ENCODE measurements around the gene ALOX5AP. TPM values are rescaled to one million over a fixed set of nuclear protein-coding genes. Genes with fewer than 3 reads are reported as not detected.

ALOX5AP gene
- total RNA-seq, 1 experiment from 2014 or later: not detected

- Mint-ChIP-seq H3K27ac (no peak overlapping the region), H3K36me3 (no peaks in the 10 kb centered on the region), H3K4me3 (no peak overlapping the region), H3K27me3 (ENCODE audit: low read depth) (no peaks in the 10 kb centered on the region), H3K9me3 (no peaks in the 10 kb centered on the region), H3K4me1 (peaks cover 3% of the 10 kb centered on the region; the same call in 1 of the 2 replicates)
- TF ChIP-seq JAZF1 (CRISPR knock-in tag; IDR thresholded peaks at IDR 0.05) (no peak), TCF7 (CRISPR knock-in tag; IDR thresholded peaks at IDR 0.05; ENCODE audit: low read depth) (no peak)
- TF ChIP-seq, protein P1, sequence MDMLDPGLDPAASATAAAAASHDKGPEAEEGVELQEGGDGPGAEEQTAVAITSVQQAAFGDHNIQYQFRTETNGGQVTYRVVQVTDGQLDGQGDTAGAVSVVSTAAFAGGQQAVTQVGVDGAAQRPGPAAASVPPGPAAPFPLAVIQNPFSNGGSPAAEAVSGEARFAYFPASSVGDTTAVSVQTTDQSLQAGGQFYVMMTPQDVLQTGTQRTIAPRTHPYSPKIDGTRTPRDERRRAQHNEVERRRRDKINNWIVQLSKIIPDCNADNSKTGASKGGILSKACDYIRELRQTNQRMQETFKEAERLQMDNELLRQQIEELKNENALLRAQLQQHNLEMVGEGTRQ (CRISPR knock-in tag; IDR thresholded peaks at IDR 0.05): no peak
- POLR2A ChIA-PET: no interaction called here
- CTCF ChIA-PET: interaction anchor here (0.8 to 1.3 kb wide), 2 partner anchors 29 to 38 kb away, joined by 3 read pairs; no protein-coding TSS in a partner anchor
- ATAC-seq (no peak), DNase-seq (ENCODE audit: low spot score) (no peak)
Measured at GRCh38 chr13:30791354-30792001, 56.1 kb downstream of the ALOX5AP start.

DNA sequence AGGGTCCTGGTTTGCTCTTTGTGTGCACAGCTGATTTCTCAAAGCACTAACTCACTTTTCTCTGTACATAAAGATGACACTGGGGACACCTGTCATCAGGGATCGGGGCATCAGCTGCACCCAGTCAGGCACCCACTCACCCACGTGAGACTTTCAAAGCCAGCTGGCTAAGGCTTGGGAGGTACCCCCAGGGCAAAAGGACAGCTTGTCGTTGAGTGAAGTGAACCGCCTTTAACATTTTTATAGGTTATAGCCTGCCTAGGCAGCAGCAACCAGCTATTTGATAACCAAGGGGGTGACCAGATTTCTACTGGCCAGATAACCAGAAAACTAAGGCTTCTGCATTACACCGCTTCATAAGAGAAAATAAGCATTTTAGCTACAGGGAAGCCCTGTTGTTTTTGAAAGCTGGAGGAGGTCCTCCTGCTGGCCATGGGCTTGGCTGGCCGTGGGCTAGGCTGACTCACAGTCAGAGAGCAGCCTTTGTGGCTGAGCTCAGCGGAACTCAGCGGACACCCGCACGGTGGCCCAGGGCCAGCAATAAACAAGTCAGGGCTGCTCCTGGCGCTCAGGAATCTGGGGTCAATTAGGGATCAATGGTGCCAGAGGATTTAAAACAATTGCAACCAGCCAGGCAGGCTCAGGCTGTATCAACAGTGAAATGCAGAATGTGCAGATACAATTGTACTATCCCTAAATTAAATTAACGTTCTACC lies 57.1 kb downstream of the ALOX5AP start:
- Mint-ChIP-seq H3K9me3 (no peaks in the 10 kb centered on the region), H3K36me3 (no peaks in the 10 kb centered on the region), H3K4me3 (no peak overlapping the region), H3K27ac (no peak overlapping the region), H3K27me3 (ENCODE audit: low read depth) (no peaks in the 10 kb centered on the region), H3K4me1 (peaks cover 3% of the 10 kb centered on the region; the same call in 1 of the 2 replicates)
- no peak for TF ChIP-seq SP1 (CRISPR knock-in tag; conservative IDR thresholded peaks at IDR 0.05)
- TF ChIP-seq, protein P2, sequence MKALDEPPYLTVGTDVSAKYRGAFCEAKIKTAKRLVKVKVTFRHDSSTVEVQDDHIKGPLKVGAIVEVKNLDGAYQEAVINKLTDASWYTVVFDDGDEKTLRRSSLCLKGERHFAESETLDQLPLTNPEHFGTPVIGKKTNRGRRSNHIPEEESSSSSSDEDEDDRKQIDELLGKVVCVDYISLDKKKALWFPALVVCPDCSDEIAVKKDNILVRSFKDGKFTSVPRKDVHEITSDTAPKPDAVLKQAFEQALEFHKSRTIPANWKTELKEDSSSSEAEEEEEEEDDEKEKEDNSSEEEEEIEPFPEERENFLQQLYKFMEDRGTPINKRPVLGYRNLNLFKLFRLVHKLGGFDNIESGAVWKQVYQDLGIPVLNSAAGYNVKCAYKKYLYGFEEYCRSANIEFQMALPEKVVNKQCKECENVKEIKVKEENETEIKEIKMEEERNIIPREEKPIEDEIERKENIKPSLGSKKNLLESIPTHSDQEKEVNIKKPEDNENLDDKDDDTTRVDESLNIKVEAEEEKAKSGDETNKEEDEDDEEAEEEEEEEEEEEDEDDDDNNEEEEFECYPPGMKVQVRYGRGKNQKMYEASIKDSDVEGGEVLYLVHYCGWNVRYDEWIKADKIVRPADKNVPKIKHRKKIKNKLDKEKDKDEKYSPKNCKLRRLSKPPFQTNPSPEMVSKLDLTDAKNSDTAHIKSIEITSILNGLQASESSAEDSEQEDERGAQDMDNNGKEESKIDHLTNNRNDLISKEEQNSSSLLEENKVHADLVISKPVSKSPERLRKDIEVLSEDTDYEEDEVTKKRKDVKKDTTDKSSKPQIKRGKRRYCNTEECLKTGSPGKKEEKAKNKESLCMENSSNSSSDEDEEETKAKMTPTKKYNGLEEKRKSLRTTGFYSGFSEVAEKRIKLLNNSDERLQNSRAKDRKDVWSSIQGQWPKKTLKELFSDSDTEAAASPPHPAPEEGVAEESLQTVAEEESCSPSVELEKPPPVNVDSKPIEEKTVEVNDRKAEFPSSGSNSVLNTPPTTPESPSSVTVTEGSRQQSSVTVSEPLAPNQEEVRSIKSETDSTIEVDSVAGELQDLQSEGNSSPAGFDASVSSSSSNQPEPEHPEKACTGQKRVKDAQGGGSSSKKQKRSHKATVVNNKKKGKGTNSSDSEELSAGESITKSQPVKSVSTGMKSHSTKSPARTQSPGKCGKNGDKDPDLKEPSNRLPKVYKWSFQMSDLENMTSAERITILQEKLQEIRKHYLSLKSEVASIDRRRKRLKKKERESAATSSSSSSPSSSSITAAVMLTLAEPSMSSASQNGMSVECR (CRISPR knock-in tag; IDR thresholded peaks at IDR 0.05; ENCODE audit: borderline replicate concordance): no peak
- no peak for TF ChIP-seq JUN (CRISPR knock-in tag; IDR thresholded peaks at IDR 0.05)
- TF ChIP-seq ATF1 (CRISPR knock-in tag; IDR thresholded peaks at IDR 0.05): no peak
- no peak for TF ChIP-seq ZMAT4 (CRISPR knock-in tag; IDR thresholded peaks at IDR 0.05)
- no peak for TF ChIP-seq ZNF121 (CRISPR knock-in tag; IDR thresholded peaks at IDR 0.05)
- TF ChIP-seq GRHL2 (CRISPR knock-in tag; IDR thresholded peaks at IDR 0.05; ENCODE audit: insufficient replicate concordance, severe bottlenecking): no peak
- no peak for TF ChIP-seq OVOL2 (CRISPR knock-in tag; IDR thresholded peaks at IDR 0.05; ENCODE audit: borderline replicate concordance)
- no peak for TF ChIP-seq ZNF317 (CRISPR knock-in tag; IDR thresholded peaks at IDR 0.05; ENCODE audit: borderline replicate concordance, low read depth)
- TF ChIP-seq NR3C1 (CRISPR knock-in tag; conservative IDR thresholded peaks at IDR 0.05; ENCODE audit: low read depth): no peak
- TF ChIP-seq, protein P3, sequence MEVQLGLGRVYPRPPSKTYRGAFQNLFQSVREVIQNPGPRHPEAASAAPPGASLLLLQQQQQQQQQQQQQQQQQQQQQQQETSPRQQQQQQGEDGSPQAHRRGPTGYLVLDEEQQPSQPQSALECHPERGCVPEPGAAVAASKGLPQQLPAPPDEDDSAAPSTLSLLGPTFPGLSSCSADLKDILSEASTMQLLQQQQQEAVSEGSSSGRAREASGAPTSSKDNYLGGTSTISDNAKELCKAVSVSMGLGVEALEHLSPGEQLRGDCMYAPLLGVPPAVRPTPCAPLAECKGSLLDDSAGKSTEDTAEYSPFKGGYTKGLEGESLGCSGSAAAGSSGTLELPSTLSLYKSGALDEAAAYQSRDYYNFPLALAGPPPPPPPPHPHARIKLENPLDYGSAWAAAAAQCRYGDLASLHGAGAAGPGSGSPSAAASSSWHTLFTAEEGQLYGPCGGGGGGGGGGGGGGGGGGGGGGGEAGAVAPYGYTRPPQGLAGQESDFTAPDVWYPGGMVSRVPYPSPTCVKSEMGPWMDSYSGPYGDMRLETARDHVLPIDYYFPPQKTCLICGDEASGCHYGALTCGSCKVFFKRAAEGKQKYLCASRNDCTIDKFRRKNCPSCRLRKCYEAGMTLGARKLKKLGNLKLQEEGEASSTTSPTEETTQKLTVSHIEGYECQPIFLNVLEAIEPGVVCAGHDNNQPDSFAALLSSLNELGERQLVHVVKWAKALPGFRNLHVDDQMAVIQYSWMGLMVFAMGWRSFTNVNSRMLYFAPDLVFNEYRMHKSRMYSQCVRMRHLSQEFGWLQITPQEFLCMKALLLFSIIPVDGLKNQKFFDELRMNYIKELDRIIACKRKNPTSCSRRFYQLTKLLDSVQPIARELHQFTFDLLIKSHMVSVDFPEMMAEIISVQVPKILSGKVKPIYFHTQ (CRISPR knock-in tag; IDR thresholded peaks at IDR 0.05): no peak
- TF ChIP-seq NFATC4 (CRISPR knock-in tag; IDR thresholded peaks at IDR 0.05): no peak
- ChIA-PET POLR2A (no interaction called here), CTCF (interaction anchor here (0.8 to 1.3 kb wide), 3 partner anchors 12 to 660 kb away, joined by 3 read pairs; no protein-coding TSS in a partner anchor)
- DNase-seq (ENCODE audit: low spot score): no peak
- ATAC-seq: peak; percentile 77
